OCI-LY3 (cell line): ENCODE data around the gene SLC2A13.

Experiments used
- EZH2phosphoT487 ChIP-seq: fragments of 200-600 bp; shearing (Covaris generic); IDR thresholded peaks from 2 replicates; pipeline ENCODE4 v1.6.1; 2018; ENCODE audit warnings: antibody characterized with exemption, mixed run types, low read depth
- TF ChIP-seq, protein P1 (sequence below): fragments of 200-600, 300-600 bp; sonication (generic); IDR thresholded peaks from 2 replicates; pipeline ENCODE4 v1.5.1; 2014; ENCODE audit warnings: antibody characterized with exemption, low read length, low read depth

DNA sequence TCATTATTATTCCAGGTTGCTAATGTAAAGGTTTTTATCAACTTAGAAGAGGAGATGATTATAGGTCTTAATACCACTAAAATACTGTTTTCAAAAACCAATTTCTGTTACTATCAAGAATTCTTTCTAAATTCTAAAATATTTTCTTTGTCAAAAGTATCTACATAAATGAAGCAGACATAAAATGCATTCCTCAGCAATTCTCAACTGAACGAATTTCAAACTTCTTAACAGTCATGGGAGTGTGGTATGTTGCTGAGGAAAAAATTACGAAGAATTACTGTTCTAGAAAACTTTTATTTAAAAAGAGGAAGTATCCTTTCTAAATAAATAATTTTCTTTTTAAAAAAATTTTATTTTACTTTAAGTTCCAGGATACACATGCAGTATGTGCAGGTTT lies 146.4 kb downstream of the SLC2A13 start:
- TF ChIP-seq, protein P1, sequence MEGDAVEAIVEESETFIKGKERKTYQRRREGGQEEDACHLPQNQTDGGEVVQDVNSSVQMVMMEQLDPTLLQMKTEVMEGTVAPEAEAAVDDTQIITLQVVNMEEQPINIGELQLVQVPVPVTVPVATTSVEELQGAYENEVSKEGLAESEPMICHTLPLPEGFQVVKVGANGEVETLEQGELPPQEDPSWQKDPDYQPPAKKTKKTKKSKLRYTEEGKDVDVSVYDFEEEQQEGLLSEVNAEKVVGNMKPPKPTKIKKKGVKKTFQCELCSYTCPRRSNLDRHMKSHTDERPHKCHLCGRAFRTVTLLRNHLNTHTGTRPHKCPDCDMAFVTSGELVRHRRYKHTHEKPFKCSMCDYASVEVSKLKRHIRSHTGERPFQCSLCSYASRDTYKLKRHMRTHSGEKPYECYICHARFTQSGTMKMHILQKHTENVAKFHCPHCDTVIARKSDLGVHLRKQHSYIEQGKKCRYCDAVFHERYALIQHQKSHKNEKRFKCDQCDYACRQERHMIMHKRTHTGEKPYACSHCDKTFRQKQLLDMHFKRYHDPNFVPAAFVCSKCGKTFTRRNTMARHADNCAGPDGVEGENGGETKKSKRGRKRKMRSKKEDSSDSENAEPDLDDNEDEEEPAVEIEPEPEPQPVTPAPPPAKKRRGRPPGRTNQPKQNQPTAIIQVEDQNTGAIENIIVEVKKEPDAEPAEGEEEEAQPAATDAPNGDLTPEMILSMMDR: no peak
- no peak for TF ChIP-seq EZH2phosphoT487
